ENCODE measurements around the gene SLITRK6.
"Not testable (repeated sequence)": the region's sequence is repeated elsewhere in the genome, so short reads cannot be mapped to it uniquely, and the experiment has no call there.

The SLITRK6 gene, protein sequence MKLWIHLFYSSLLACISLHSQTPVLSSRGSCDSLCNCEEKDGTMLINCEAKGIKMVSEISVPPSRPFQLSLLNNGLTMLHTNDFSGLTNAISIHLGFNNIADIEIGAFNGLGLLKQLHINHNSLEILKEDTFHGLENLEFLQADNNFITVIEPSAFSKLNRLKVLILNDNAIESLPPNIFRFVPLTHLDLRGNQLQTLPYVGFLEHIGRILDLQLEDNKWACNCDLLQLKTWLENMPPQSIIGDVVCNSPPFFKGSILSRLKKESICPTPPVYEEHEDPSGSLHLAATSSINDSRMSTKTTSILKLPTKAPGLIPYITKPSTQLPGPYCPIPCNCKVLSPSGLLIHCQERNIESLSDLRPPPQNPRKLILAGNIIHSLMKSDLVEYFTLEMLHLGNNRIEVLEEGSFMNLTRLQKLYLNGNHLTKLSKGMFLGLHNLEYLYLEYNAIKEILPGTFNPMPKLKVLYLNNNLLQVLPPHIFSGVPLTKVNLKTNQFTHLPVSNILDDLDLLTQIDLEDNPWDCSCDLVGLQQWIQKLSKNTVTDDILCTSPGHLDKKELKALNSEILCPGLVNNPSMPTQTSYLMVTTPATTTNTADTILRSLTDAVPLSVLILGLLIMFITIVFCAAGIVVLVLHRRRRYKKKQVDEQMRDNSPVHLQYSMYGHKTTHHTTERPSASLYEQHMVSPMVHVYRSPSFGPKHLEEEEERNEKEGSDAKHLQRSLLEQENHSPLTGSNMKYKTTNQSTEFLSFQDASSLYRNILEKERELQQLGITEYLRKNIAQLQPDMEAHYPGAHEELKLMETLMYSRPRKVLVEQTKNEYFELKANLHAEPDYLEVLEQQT

DNA sequence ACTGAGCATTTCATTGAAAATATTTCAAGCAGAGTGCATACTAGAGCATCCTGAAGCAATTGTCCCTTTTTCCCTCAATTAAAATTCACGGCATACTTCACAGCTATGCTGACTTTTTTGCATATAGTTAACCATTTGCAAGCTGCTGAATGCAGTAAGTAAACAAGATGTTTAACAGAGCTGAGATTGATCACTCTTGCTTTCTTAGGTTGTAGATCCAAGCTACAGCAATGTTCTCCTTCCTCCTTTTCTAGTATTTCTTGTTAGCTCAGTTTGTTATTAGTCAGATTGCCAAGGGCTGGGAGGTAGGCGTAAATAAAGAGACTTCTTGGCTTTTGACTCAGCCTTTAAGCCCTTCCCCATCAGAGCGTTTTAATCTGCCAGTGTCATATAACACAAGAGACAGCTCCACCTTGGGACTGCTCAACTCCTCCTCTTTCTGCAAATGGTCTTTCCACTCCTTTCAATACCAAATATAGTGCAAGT, at the start of gene SLITRK6:
SLITRK6 (minus strand) TSS at position 323 of the 486 bp plus-strand sequence. CDS start 2,911 bp downstream, outside the sequence.
- no peak for DNase-seq (ENCODE audit: low read depth)

- DNase-seq (ENCODE audit: low read depth), result no peak
Measured at GRCh38 chr13:85847012-85847411, 47.8 kb upstream of the SLITRK6 start.

- no peak for DNase-seq (ENCODE audit: low read depth)
Measured at GRCh38 chr13:85841427-85841826, 42.2 kb upstream of the SLITRK6 start.

DNA sequence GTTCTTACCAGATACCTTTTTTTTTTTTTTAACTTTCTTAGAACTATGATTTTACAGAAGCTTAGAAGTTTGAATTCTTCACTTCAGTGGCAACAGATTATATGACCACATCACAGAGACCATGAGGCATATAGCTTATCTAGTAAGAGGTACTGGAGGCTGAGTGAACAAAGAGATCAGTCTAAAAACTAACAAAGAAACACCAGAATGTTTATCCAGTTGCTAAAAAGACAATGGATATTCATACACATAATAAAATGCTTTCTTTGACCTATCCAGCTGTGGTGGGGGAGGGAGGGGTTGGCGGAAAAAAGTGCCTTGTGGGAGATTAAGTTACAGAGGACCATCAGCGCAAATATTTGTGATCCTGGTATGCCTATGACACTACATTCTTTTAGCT, 34.7 kb upstream of the SLITRK6 start:
- DNase-seq (ENCODE audit: low read depth), result no peak

- no peak for DNase-seq (ENCODE audit: low read depth)
Measured at GRCh38 chr13:85828094-85828684, 29.0 kb upstream of the SLITRK6 start.

- no peak for DNase-seq (ENCODE audit: low read depth)
Measured at GRCh38 chr13:85825454-85825853, 26.2 kb upstream of the SLITRK6 start.

- no peak for DNase-seq (ENCODE audit: low read depth)
Measured at GRCh38 chr13:85823832-85824231, 24.6 kb upstream of the SLITRK6 start.

- no peak for DNase-seq (ENCODE audit: low read depth)
Measured at GRCh38 chr13:85819513-85819912, 20.3 kb upstream of the SLITRK6 start.

- DNase-seq (ENCODE audit: low read depth), result no peak
Measured at GRCh38 chr13:85816413-85816812, 17.2 kb upstream of the SLITRK6 start.

- no peak for DNase-seq (ENCODE audit: low read depth)
Measured at GRCh38 chr13:85812282-85812681, 13.1 kb upstream of the SLITRK6 start.

DNA sequence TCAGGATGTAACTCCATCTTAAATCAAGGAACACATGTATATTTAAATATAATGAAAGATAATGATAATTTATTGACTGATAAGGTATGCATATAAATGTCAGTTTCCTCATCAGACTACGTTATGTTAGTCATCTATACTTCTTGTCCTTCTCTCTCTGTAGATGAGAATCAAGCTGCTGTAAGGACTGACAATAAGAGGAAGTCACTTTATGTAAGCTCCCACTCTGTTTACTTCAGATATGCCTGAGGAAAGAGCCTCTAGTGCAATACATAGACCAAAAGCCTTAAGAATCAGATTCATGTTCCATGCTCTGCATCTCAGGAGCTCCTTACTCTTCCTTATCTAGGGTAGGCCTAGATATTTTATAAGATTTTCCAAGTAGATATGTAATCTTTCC, 9.6 kb upstream of the SLITRK6 start:
- no peak for DNase-seq (ENCODE audit: low read depth)

DNA sequence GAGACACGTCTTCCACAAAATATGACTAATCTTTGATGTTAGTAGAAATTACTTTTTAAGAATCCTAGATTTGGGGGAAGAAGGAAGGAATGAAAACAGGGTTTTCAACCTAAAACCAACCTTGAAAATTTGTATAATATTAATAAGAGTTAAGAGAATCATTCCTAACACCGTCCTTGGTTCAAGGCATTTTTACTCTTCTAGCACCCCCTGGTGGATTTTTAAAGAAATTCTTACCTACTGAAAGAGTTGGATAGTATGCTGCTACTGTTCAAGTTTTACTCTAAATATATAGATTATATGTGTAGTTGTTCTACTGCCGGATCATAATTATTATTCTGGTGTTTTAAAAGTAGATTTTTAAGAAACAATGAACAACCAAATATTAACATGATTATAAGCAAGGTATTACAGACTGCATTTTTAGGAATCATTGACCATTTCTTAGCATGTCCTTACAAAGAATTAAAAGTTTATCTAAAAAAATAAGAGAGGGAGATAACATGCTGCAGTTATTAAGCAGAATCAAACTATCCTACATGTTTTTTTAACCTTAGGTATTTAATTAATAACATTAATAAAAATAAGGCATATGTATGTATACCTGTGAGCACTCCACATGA, 7.4 kb upstream of the SLITRK6 start:
- no peak for DNase-seq (ENCODE audit: low read depth)

DNA sequence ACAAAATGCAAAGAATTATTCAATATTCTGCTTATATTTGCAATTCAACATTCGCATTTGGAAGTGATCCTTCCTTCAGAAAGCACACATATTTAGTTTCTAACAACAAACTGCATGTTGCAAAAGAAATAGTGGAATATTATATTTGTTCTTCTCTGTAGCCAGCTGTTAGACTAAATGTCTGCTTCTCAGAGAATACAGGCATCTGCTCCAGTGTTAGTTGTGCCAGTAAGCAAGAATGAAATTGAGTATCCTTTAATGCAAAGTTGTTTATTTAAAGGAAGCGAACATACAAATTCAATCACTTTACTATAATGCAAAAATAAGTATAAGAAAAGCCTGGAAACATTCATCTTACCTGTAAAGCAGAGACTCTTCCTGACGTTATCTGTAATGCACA, 663 bp downstream of the SLITRK6 start:
- DNase-seq (ENCODE audit: low read depth), result no peak

DNA sequence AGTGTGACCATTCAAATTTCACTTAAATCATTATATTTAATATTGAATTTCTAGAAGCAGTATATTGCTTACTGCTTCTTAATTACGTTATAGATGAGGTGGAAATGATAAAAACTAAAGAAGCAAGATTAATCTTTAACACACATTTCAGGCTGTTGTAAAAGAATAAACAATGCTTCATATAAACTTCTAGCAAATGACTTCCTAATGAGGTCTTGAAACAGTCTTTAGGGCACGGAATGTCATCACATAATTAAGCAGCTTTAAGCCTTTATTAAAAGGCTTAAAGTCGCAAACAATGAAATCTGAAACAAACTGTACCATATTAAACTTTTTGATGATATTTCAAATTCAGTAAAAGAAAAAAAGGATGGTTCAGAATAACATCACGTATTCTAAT, 1.9 kb downstream of the SLITRK6 start:
- no peak for DNase-seq (ENCODE audit: low read depth)

GRCh38 chr13:85785205-85785604, 14.0 kb downstream of the SLITRK6 start:
- no peak for DNase-seq (ENCODE audit: low read depth)

GRCh38 chr13:85772367-85772766, 26.9 kb downstream of the SLITRK6 start:
- no peak for DNase-seq (ENCODE audit: low read depth)

DNA sequence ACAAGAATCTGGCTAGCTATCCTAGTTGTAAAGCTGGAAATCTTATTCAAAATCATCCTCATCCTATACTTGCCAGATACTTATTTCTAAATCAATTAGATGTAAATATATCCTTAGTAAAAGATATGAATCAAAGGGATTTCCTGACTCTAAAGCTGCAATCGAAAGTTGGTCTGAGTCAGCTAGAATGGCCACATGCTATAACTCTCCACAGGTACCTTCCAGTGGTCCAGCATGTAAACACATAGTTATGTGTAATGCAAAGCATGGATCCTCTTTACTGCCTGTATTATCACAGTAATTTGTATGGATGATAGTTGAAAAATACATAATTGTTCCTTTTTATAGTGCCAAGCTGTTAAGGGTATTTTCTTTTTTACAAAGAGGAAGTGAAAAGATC, 27.4 kb downstream of the SLITRK6 start:
- no peak for DNase-seq (ENCODE audit: low read depth)

- no peak for DNase-seq (ENCODE audit: low read depth)
Measured at GRCh38 chr13:85768946-85769345, 30.3 kb downstream of the SLITRK6 start.

DNA sequence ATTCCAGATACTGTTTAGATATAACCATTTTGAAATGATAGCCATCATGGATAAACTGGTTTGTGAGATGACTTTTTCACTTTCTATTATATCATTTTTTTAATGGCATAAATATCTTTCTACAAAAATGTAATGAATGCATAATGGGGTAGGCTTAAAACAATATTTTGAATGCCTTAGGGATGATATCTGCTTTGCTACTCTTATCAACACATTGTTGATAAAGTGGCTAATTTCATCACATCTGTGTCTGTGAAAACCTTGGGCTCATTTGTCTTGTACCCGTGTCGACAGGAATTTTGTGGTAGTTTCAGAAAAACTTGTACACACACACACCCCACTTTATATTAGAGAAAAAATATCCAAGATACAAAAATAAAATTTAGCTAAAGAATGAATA, 44.1 kb downstream of the SLITRK6 start:
- no peak for DNase-seq (ENCODE audit: low read depth)

DNA sequence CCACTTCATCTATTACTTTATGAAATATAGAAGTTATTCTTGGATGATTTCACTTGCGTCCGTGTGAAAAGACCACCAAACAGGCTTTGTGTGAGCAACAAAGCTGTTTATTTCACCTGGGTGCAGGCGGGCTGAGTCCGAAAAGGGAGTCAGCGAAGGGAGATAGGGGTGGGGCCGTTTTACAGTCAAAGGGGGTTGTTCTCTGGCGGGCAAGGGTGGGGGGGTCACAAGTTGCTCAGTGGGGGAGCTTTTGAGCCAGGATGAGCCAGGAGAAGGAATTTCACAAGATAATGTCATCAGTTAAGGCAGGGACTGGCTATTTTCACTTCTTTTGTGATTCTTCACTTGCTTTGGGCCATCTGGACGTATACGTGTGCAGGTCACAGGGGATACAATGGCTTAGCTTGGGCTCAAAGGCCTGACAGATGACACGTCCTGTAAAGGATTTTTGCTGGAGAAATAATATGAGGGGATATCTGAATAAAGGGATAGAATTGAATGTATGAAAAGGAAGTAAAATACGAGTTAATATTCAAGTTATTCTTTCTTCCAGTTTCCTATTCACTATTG, 55.9 kb downstream of the SLITRK6 start:
- DNase-seq (ENCODE audit: low read depth), result not testable (repeated sequence)
